Measurements from ENCODE around the gene CREG1. TPM values are rescaled to one million over a fixed set of nuclear protein-coding genes. Genes with fewer than 3 reads are reported as not detected.
A peak's percentile ranks its signal among the peaks of the same experiment; 100 is the strongest.

Gene CREG1
- total and polyA plus RNA-seq, 2 experiments from 2014 or later = 21.2 to 42.7 TPM

GRCh38 chr1:167491586-167492461 is 61.7 kb downstream of the CREG1 start (continued):
- TF ChIP-seq CTCF (conservative IDR thresholded peaks at IDR 0.05; ENCODE audit: low read depth in 2 of 2) (0 out of 4 replicates have a peak, but pooled peaks of 1 of the 2 experiments have one; percentile 7), ZNF114 (CRISPR knock-in tag; IDR thresholded peaks at IDR 0.05) (no peak)

Other genes with a start within 250 kb of the CREG1 start
- gene CD247, start 35.2 kb downstream of the CREG1 start, total RNA-seq (2014; rRNA removed; shearing (Covaris generic)) = 1.4 TPM in 1 of 2 replicates, not detected in the other
- gene CD247, start 35.2 kb downstream of the CREG1 start, polyA plus RNA-seq (2016; fragmentation: Nextera tagmentation; extraction: Ambion mirVana) = 1.2 and 1.6 TPM in 2 replicates
- 0.73 TPM in 1 of 2 replicates, not detected in the other for gene RCSD1, start 76.5 kb upstream of the CREG1 start, total RNA-seq (2014; rRNA removed; shearing (Covaris generic))
- 0.18 and 0.42 TPM in 2 replicates for gene RCSD1, start 76.5 kb upstream of the CREG1 start, polyA plus RNA-seq (2016; fragmentation: Nextera tagmentation; extraction: Ambion mirVana)
- gene MPZL1, start 168.2 kb upstream of the CREG1 start, total RNA-seq (2014; rRNA removed; shearing (Covaris generic)) = 85.1 and 86.5 TPM in 2 replicates
- gene MPZL1, start 168.2 kb upstream of the CREG1 start, polyA plus RNA-seq (2016; fragmentation: Nextera tagmentation; extraction: Ambion mirVana) = 26.6 and 35.1 TPM in 2 replicates

Data from GM23338 (cell line).